Measurements from ENCODE around the gene GALNT12.
A peak's percentile ranks its signal among the peaks of the same experiment; 100 is the strongest.

The GALNT12 gene

GRCh38 chr9:98805506-98806272, 1.8 kb upstream of the GALNT12 start:
- DNase-seq = peak; percentile 73

- DNase-seq = no peak
These were observed 955 bp upstream of the GALNT12 start for GRCh38 chr9:98806394-98807035.

GRCh38 chr9:98807814-98808195, 335 bp downstream of the GALNT12 start:
- no peak for DNase-seq

GRCh38 chr9:98808411-98808815, 943 bp downstream of the GALNT12 start:
- no peak for DNase-seq

- no peak for DNase-seq
These were observed 1.4 kb downstream of the GALNT12 start for GRCh38 chr9:98808875-98809274.

GRCh38 chr9:98809311-98810101, 2.0 kb downstream of the GALNT12 start:
- DNase-seq = no peak

GRCh38 chr9:98810102-98810842, 2.8 kb downstream of the GALNT12 start:
- no peak for DNase-seq

- peak; percentile 93 for DNase-seq
These were observed 3.7 kb downstream of the GALNT12 start for GRCh38 chr9:98811051-98811650.

- DNase-seq = no peak
These were observed 8.0 kb downstream of the GALNT12 start for GRCh38 chr9:98815391-98815951.

GRCh38 chr9:98818764-98819163, 11.3 kb downstream of the GALNT12 start:
- no peak for DNase-seq

GRCh38 chr9:98819231-98819630, 11.8 kb downstream of the GALNT12 start:
- DNase-seq = no peak

- no peak for DNase-seq
These were observed 14.4 kb downstream of the GALNT12 start for GRCh38 chr9:98821831-98822230.

- no peak for DNase-seq
These were observed 15.2 kb downstream of the GALNT12 start for GRCh38 chr9:98822661-98823060.

GRCh38 chr9:98823666-98824334, 16.3 kb downstream of the GALNT12 start:
- DNase-seq = no peak

- no peak for DNase-seq
These were observed 17.9 kb downstream of the GALNT12 start for GRCh38 chr9:98825414-98825813.

GRCh38 chr9:98826716-98827115, 19.2 kb downstream of the GALNT12 start:
- no peak for DNase-seq

- DNase-seq = no peak
These were observed 22.3 kb downstream of the GALNT12 start for GRCh38 chr9:98829766-98830165.

- DNase-seq = no peak
These were observed 23.1 kb downstream of the GALNT12 start for GRCh38 chr9:98830554-98830953.

GRCh38 chr9:98831696-98832095, 24.2 kb downstream of the GALNT12 start:
- no peak for DNase-seq

- no peak for DNase-seq
These were observed 25.3 kb downstream of the GALNT12 start for GRCh38 chr9:98832768-98833089.

GRCh38 chr9:98833090-98833956, 25.9 kb downstream of the GALNT12 start:
- DNase-seq = no peak

All from HCEC 1CT (cell line).